ENCODE measurements around the gene RALB. TPM values are rescaled to one million over a fixed set of nuclear protein-coding genes. Genes with fewer than 3 reads are reported as not detected.

The RALB gene
- total RNA-seq, result 41.6 and 50.0 TPM in 2 replicates

GRCh38 chr2:120252225-120253020, at the start of gene RALB:
Gene RALB (plus strand): TSS chr2:120252852. CDS start chr2:120278665, 25,813 bp downstream.

GRCh38 chr2:120223034-120223912, 29.4 kb upstream of the RALB start, which contains the start of gene TMEM185B:
Gene TMEM185B (minus strand): TSS chr2:120223400. CDS start chr2:120222976, 424 bp downstream.

Other genes starting within 250 kb of the RALB start
- gene EPB41L5, start 239.8 kb upstream of the RALB start, total RNA-seq, result 12.3 and 13.2 TPM in 2 replicates
- 23.3 and 26.7 TPM in 2 replicates for gene TMEM185B, start 29.5 kb upstream of the RALB start, total RNA-seq
- gene INHBB, start 93.3 kb downstream of the RALB start, total RNA-seq, result 4.0 and 7.6 TPM in 2 replicates

Data from cardiac atrium fibroblast (primary cell).